ENCODE measurements around the gene NECTIN2. TPM values are rescaled to one million over a fixed set of nuclear protein-coding genes. Genes with fewer than 3 reads are reported as not detected.

NECTIN2 gene
- polyA plus RNA-seq, 2 of the 4 experiments (the other 2 are of a cell fraction), result 69.4 to 89.6 TPM

GRCh38 chr19:44900328-44901244, 54.5 kb downstream of the NECTIN2 start:
- FAIRE-seq (no peak), DNase-seq (ENCODE audit: low read depth in 1 of 2, low spot score in 1 of 2) (no peak), ATAC-seq (no peak)
- Histone ChIP-seq H3K9me3 (no peaks in the 10 kb centered on the region), H3K4me1 (peaks cover 20% of the 10 kb centered on the region), H3K4me2 (no peak overlapping the region), H3K4me3 (no peak overlapping the region), H3K27ac (no peak overlapping the region)
- TF ChIP-seq ZC3H11A (IDR thresholded peaks at IDR 0.05) (no peak), RAD21 (conservative IDR thresholded peaks at IDR 0.05 in 1 of 2, IDR thresholded peaks at IDR 0.05 in 1 of 2) (no peak), HDAC2 (IDR thresholded peaks at IDR 0.05) (no peak), HOXB13 (CRISPR knock-in tag; IDR thresholded peaks at IDR 0.05; ENCODE audit: low read depth) (no peak), TFCP2L1 (CRISPR knock-in tag; IDR thresholded peaks at IDR 0.05) (no peak), HOXB5 (CRISPR knock-in tag; IDR thresholded peaks at IDR 0.05) (no peak), GATA3 (IDR thresholded peaks at IDR 0.05; ENCODE audit: borderline replicate concordance) (no peak), ZFP36 (IDR thresholded peaks at IDR 0.05; ENCODE audit: borderline replicate concordance, partially characterized antibody) (peak; percentile 14)
- POLR2A ChIA-PET, result interaction anchor here (0.8 to 1.6 kb wide), 2 partner anchors 10 to 15 kb away, joined by 5 to 7 read pairs; partner anchors contain the start of gene TOMM40
- CTCF ChIA-PET, result interaction anchor here (1.0 to 18.1 kb wide), 5 partner anchors 9 to 177 kb away, joined by 3 to 303 read pairs (median 8); partner anchors contain the start of gene CLPTM1
- WGBS (ENCODE audit: missing lambda C conversion rate), result 93% methylated on average over 19 of the region's 19 CpGs

- ATAC-seq (peak in 1 of 2 experiments; percentile 2; a peak in 3 of 6 replicates), DNase-seq (ENCODE audit: low read depth in 1 of 2, low spot score in 1 of 2) (no peak), FAIRE-seq (no peak)
- TF ChIP-seq RCOR1 (IDR thresholded peaks at IDR 0.05; ENCODE audit: low read depth, low read length) (no peak), KDM1A (IDR thresholded peaks at IDR 0.05; ENCODE audit: low read depth) (no peak), SMC3 (IDR thresholded peaks at IDR 0.05) (no peak), CEBPB (IDR thresholded peaks at IDR 0.05) (no peak), BHLHE40 (IDR thresholded peaks at IDR 0.05; ENCODE audit: low read depth, low read length) (no peak)
- Histone ChIP-seq H3K4me2 (peak overlapping the region; percentile 56; the same call in 2 of the 3 replicates), H3K9me3 (no peaks in the 10 kb centered on the region), H3K27ac (0 out of 6 replicates have a peak overlapping the region, but pooled peaks of 1 of the 2 experiments have one; percentile 14), H3K4me3 (no peak overlapping the region), H3K4me1 (peaks cover 29% of the 10 kb centered on the region)
- ChIA-PET POLR2A (interaction anchor here (0.6 to 0.7 kb wide), 2 partner anchors 52 to 241 kb away, joined by 3 to 6 read pairs; partner anchors contain the start of gene CLPTM1), CTCF (interaction anchor here (0.5 to 18.1 kb wide), 37 partner anchors 8 to 501 kb away, joined by 3 to 303 read pairs (median 5); partner anchors contain the start of genes APOC1, APOC2, CLASRP and CLPTM1)
- WGBS (ENCODE audit: missing lambda C conversion rate), result 64% methylated on average over 13 of the region's 15 CpGs
These were observed 57.1 kb downstream of the NECTIN2 start for GRCh38 chr19:44903216-44903601.

GRCh38 chr19:44903602-44904425, 57.7 kb downstream of the NECTIN2 start:
- Histone ChIP-seq H3K27ac (peak overlapping the region in 1 of 2 experiments; percentile 56; a peak in 3 of 6 replicates), H3K4me3 (no peak overlapping the region), H3K4me2 (peak overlapping the region; percentile 56), H3K9me3 (no peaks in the 10 kb centered on the region), H3K4me1 (peaks cover 29% of the 10 kb centered on the region)
- 22% methylated on average over 24 of the region's 24 CpGs for WGBS (ENCODE audit: missing lambda C conversion rate)
- CTCF ChIA-PET, result interaction anchor here (0.6 to 18.1 kb wide), 57 partner anchors 9 to 500 kb away, joined by 3 to 303 read pairs (median 4); partner anchors contain the start of genes APOC1, APOC2, CLASRP and CLPTM1
- POLR2A ChIA-PET, result interaction anchor here (0.6 to 2.1 kb wide), 3 partner anchors 13 to 240 kb away, joined by 3 to 7 read pairs (median 6); partner anchors contain the start of genes CLPTM1 and TOMM40
- peak; percentile 79 to 84 for DNase-seq (ENCODE audit: low read depth in 1 of 2, low spot score in 1 of 2)
- FAIRE-seq, result no peak
- peak; percentile 54 to 68 for ATAC-seq
- TF ChIP-seq CHD2 (IDR thresholded peaks at IDR 0.05; ENCODE audit: low read length, partially characterized antibody) (peak; percentile 33), RFX5 (IDR thresholded peaks at IDR 0.05) (0 out of 2 replicates have a peak, but pooled peaks have one; percentile 54), MAX (IDR thresholded peaks at IDR 0.05) (peak; percentile 50; the same call in 1 of the 2 replicates), E2F6 (IDR thresholded peaks at IDR 0.05; ENCODE audit: borderline replicate concordance, low read depth) (no peak), EHF (CRISPR knock-in tag; IDR thresholded peaks at IDR 0.05) (no peak), RAD21 (conservative IDR thresholded peaks at IDR 0.05 in 1 of 2, IDR thresholded peaks at IDR 0.05 in 1 of 2) (peak; percentile 85 to 89), HOXB5 (CRISPR knock-in tag; IDR thresholded peaks at IDR 0.05) (0 out of 2 replicates have a peak, but pooled peaks have one; percentile 42), TFCP2L1 (CRISPR knock-in tag; IDR thresholded peaks at IDR 0.05) (peak; percentile 76; the same call in 1 of the 2 replicates), BHLHE40 (IDR thresholded peaks at IDR 0.05; ENCODE audit: low read depth, low read length) (no peak), RARB (CRISPR knock-in tag; IDR thresholded peaks at IDR 0.05) (peak; percentile 58; the same call in 1 of the 2 replicates), PBX3 (IDR thresholded peaks at IDR 0.05) (peak; percentile 52), JUN (IDR thresholded peaks at IDR 0.05) (peak in 1 of 2 experiments; percentile 65; a peak in 3 of 5 replicates), FOSL2 (IDR thresholded peaks at IDR 0.05) (no peak), FOSL2 (CRISPR knock-in tag; IDR thresholded peaks at IDR 0.05) (no peak), MYC (IDR thresholded peaks at IDR 0.05; ENCODE audit: borderline replicate concordance, low read length) (peak; percentile 50; the same call in 1 of the 2 replicates), GATA3 (IDR thresholded peaks at IDR 0.05; ENCODE audit: borderline replicate concordance) (0 out of 2 replicates have a peak, but pooled peaks have one; percentile 37), TP53 (CRISPR knock-in tag; IDR thresholded peaks at IDR 0.05) (0 out of 2 replicates have a peak, but pooled peaks have one; percentile 59), SMC3 (IDR thresholded peaks at IDR 0.05) (peak; percentile 83), MAFK (IDR thresholded peaks at IDR 0.05; ENCODE audit: partially characterized antibody) (peak; percentile 41)
